ENCODE results near the gene PSMG3.
"Not testable (repeated sequence)": the region's sequence is repeated elsewhere in the genome, so short reads cannot be mapped to it uniquely, and the experiment has no call there.

PSMG3 gene

DNA sequence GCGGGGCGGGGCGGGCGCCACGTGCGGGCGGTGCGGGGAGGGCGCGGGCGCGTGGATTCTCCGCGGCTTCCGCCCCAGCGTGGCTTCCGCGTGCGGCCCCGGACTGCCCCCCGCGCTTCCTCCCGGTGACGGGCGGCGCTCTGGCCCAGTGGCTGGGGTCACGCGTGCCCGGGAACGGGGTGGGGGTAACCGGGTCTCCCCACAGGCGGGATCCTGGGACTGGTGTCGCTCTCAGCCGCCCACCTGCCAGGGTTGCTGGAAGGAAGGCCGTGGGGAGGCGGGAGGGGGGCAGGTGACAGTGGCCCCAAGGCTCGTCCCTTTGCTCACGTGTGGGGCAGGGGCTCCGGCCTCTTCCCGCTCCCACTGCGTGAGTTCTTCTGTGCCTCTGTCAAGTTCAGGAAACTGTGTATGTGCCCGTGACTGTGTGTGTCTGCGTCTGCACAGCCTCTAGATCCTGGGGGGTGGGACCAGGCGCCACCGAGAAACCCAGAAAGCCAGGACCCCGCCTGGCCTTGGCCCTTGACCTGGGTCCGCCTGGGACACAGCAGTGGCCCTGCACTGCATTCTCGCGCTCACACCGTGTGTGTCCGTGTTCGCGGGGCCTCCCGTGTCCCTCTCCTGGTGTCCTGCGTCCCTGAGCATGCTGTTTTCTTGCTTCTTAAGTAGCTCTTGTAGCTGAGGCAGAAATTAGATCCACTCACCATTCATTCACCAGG lies 38.4 kb downstream of the PSMG3 start:
- DNase-seq, result no peak

GRCh38 chr7:1530946-1531262 lies 38.9 kb downstream of the PSMG3 start:
- no peak for DNase-seq

GRCh38 chr7:1529383-1530116 lies 40.3 kb downstream of the PSMG3 start:
- DNase-seq, result no peak

GRCh38 chr7:1526271-1526754 lies 43.5 kb downstream of the PSMG3 start:
- DNase-seq, result no peak

DNA sequence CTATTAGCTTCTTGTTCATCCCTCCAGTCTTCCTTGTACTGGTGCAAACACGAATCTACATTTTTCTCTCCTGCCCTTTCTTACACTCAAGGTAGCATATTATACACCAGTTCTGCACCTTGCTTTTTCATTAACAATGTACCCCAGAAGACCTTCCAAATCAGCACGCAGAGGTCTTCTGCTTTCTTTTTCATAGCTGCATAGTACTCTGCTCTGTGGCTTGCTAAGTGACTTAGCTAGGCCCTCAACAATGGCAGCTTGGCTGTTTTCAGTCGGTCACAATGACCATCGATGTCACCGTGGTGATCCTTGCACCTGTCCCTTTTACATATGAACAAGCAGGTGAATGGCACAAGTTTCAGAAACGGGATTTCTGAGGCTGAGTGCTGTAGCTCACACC lies 44.4 kb downstream of the PSMG3 start:
- no peak for DNase-seq

DNA sequence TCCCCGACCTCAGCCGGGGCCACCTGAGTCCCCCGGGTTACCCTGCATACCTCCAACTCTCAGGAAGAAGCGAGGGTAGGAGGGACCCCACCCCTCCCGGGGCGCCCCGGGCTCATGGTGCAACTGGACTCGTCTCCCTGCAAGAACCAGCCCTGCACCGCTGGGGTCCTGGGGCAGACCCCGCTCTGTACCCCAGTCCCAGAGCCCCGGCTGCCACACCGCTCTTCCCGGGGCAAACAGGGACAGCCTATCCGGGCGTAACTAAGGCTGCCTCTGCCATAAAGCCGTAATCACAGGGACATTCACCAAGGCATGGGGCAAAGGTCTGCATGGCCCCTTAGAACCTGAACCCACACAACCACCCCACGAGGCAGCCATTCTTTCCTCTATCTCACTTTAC lies 46.0 kb downstream of the PSMG3 start:
- DNase-seq, result no peak

- no peak for DNase-seq
These were observed 46.6 kb downstream of the PSMG3 start for GRCh38 chr7:1523208-1523607.

DNA sequence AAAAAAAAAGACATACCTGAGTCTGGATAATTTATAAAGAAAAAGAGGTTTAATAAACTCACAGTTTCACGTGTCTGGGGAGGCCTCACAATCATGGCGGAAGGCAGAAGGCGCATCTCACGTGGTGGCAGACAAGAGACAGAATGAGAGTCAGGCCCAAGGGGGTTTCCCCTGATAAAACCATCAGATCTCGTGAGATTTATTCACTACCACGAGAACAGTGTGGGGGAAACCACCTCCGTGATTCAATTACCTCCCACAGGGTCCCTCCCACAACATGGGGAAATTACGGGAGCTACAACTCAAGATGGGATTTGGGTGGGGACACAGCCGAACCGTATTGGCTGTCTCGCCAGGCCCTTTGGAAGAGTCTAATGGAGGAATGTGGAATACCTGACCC lies 48.4 kb downstream of the PSMG3 start:
- no peak for DNase-seq

GRCh38 chr7:1520539-1521234 lies 49.1 kb downstream of the PSMG3 start:
- no peak for DNase-seq

DNA sequence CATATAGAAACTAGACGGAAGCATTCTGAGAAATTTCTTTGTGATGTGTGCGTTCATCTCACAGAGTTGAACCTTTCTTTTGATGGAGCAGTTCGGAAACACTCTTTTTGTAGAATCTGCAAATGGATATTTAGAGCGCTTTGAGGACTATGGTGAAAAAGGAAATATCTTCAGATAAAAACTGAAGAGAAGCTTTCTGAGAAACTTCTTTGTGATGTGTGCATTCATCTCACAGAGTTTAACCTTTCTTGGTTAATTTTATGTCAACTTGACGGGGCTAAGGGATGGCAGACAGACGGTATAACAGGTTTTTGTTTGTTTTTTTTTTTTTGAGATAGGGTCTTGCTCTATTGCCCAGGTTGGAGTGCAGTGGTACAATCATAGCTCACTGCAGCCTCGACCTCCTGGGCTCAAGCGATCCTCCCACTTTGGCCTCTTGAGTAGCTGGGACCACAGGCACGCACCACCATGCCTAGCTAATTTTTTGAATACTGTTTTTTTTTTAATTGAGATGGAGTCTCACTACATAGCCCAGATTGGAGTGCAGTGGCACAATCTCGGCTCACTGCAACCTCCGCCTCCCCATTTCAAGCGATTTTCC lies 50.4 kb downstream of the PSMG3 start:
- DNase-seq, result not testable (repeated sequence)
